HAP-1 (cell line): Measurements from ENCODE around the gene GGCX.
A peak's percentile ranks its signal among the peaks of the same experiment; 100 is the strongest.
"Not testable (repeated sequence)": the region's sequence is repeated elsewhere in the genome, so short reads cannot be mapped to it uniquely, and the experiment has no call there.

Experiments
- DNase-seq, 2 experiments: peaks; one replicate each; pipeline ENCODE4 v3.0.0-alpha.2; 2016 to 2020; ENCODE audit warnings: low spot score in 2 of 2
- H3K27me3 ChIP-seq: fragments of 250-450 bp; sonication (Bioruptor Pico); 2 replicates; pipeline ENCODE4 v1.5.1; 2020; ENCODE audit warnings: low read depth, mild to moderate bottlenecking, moderate library complexity
- H3K36me3 ChIP-seq: fragments of 250-450 bp; sonication (Bioruptor Pico); replicated peaks from 2 replicates; pipeline ENCODE4 v1.5.1; 2020; ENCODE audit warnings: mild to moderate bottlenecking
- H3K4me1 ChIP-seq: fragments of 250-450 bp; sonication (Bioruptor Pico); 2 replicates; pipeline ENCODE4 v1.5.1; 2020; ENCODE audit warnings: mild to moderate bottlenecking
- H3K4me3 ChIP-seq: fragments of 250-450 bp; sonication (Bioruptor Pico); 2 replicates; pipeline ENCODE4 v1.5.1; 2020; ENCODE audit warnings: mild to moderate bottlenecking, moderate library complexity
- H3K9me3 ChIP-seq: fragments of 250-450 bp; sonication (Bioruptor Pico); 2 replicates; pipeline ENCODE4 v1.5.1; 2020; ENCODE audit warnings: mild to moderate bottlenecking, moderate library complexity
- in situ Hi-C: fragments of 300-500 bp; cut with MboI; formaldehyde crosslinking; loops from 3 replicates; pipeline ENCODE4 v1.14.3; 2020; ENCODE audit warnings: low sequenced_read_pairs, inconsistent platforms, mixed read lengths

Gene GGCX

GRCh38 chr2:85577063-85577385 lies 15.7 kb upstream of the GGCX start:
- H3K4me3 ChIP-seq, result no peak overlapping the region
- H3K36me3 ChIP-seq, result no peaks in the 10 kb centered on the region
- peaks cover 8% of the 10 kb centered on the region for H3K4me1 ChIP-seq
- no peaks in the 10 kb centered on the region for H3K27me3 ChIP-seq
- in situ Hi-C loops, result no loop called here
- H3K9me3 ChIP-seq, result no peaks in the 10 kb centered on the region
- no peak for DNase-seq

- Histone ChIP-seq H3K4me3 (no peak overlapping the region), H3K4me1 (peaks cover 9% of the 10 kb centered on the region), H3K36me3 (no peaks in the 10 kb centered on the region), H3K9me3 (no peaks in the 10 kb centered on the region), H3K27me3 (no peaks in the 10 kb centered on the region)
- in situ Hi-C loops, result no loop called here
- no peak for DNase-seq
Observed at GRCh38 chr2:85575739-85576138, 14.4 kb upstream of the GGCX start.

- Histone ChIP-seq H3K36me3 (no peaks in the 10 kb centered on the region), H3K9me3 (no peaks in the 10 kb centered on the region), H3K4me3 (no peak overlapping the region), H3K27me3 (no peaks in the 10 kb centered on the region; the same call in 1 of the 2 replicates), H3K4me1 (no peaks in the 10 kb centered on the region)
- DNase-seq, result no peak
- in situ Hi-C loops, result no loop called here
Observed at GRCh38 chr2:85566265-85566664, 5.0 kb upstream of the GGCX start.

- in situ Hi-C loops, result loop anchor here (5.0 kb wide), 1 partner anchor 38 kb away; the partner anchor contains the start of gene TMEM150A
- no peak overlapping the region for H3K4me3 ChIP-seq
- peaks cover 7% of the 10 kb centered on the region for H3K4me1 ChIP-seq
- no peak for DNase-seq
- no peaks in the 10 kb centered on the region for H3K9me3 ChIP-seq
- H3K36me3 ChIP-seq, result peaks cover under 1% of the 10 kb centered on the region; the same call in 1 of the 2 replicates
- no peaks in the 10 kb centered on the region for H3K27me3 ChIP-seq
Observed at GRCh38 chr2:85564144-85564563, 2.9 kb upstream of the GGCX start.

GRCh38 chr2:85560812-85561279 lies 447 bp downstream of the GGCX start:
- no peak for DNase-seq
- Histone ChIP-seq H3K4me3 (peak overlapping the region; percentile 74), H3K9me3 (no peaks in the 10 kb centered on the region), H3K4me1 (peaks cover 7% of the 10 kb centered on the region), H3K27me3 (no peaks in the 10 kb centered on the region), H3K36me3 (peaks cover 16% of the 10 kb centered on the region)
- in situ Hi-C loops, result loop anchor here (5.0 kb wide), 1 partner anchor 41 kb away; the partner anchor contains the start of gene TMEM150A

GRCh38 chr2:85560403-85560726 lies 928 bp downstream of the GGCX start:
- not testable (repeated sequence) for H3K9me3 ChIP-seq, H3K27me3 ChIP-seq, H3K4me1 ChIP-seq, DNase-seq
- peaks cover 21% of the 10 kb centered on the region for H3K36me3 ChIP-seq
- in situ Hi-C loops, result loop anchor here (5.0 kb wide), 1 partner anchor 42 kb away; the partner anchor contains the start of gene TMEM150A
- H3K4me3 ChIP-seq, result peak overlapping the region; percentile 74

GRCh38 chr2:85558160-85558559 lies 3.1 kb downstream of the GGCX start:
- in situ Hi-C loops, result no loop called here
- DNase-seq, result no peak
- Histone ChIP-seq H3K4me1 (peaks cover 7% of the 10 kb centered on the region), H3K4me3 (no peak overlapping the region), H3K36me3 (peaks cover 36% of the 10 kb centered on the region), H3K27me3 (no peaks in the 10 kb centered on the region), H3K9me3 (no peaks in the 10 kb centered on the region)

- Histone ChIP-seq H3K4me1 (peaks cover 7% of the 10 kb centered on the region), H3K9me3 (no peaks in the 10 kb centered on the region), H3K36me3 (peaks cover 44% of the 10 kb centered on the region), H3K27me3 (no peaks in the 10 kb centered on the region), H3K4me3 (no peak overlapping the region)
- no peak for DNase-seq
- in situ Hi-C loops, result no loop called here
Observed at GRCh38 chr2:85557130-85557529, 4.2 kb downstream of the GGCX start.

GRCh38 chr2:85554980-85555612 lies 6.2 kb downstream of the GGCX start:
- no peak for DNase-seq
- H3K36me3 ChIP-seq, result peaks cover 65% of the 10 kb centered on the region
- peaks cover 2% of the 10 kb centered on the region; the same call in 1 of the 2 replicates for H3K4me1 ChIP-seq
- no peaks in the 10 kb centered on the region for H3K9me3 ChIP-seq
- no peak overlapping the region for H3K4me3 ChIP-seq
- H3K27me3 ChIP-seq, result no peaks in the 10 kb centered on the region
- in situ Hi-C loops, result loop anchor here (5.0 kb wide), 1 partner anchor 138 kb away; the partner anchor contains the start of gene SH2D6

- Histone ChIP-seq H3K9me3 (no peaks in the 10 kb centered on the region), H3K36me3 (peaks cover 66% of the 10 kb centered on the region), H3K4me3 (no peak overlapping the region), H3K27me3 (no peaks in the 10 kb centered on the region), H3K4me1 (no peaks in the 10 kb centered on the region)
- in situ Hi-C loops, result loop anchor here (5.0 kb wide), 1 partner anchor 136 kb away; the partner anchor contains the start of gene SH2D6
- DNase-seq, result no peak
Observed at GRCh38 chr2:85553184-85553583, 8.1 kb downstream of the GGCX start.

- Histone ChIP-seq H3K4me1 (no peaks in the 10 kb centered on the region), H3K27me3 (no peaks in the 10 kb centered on the region), H3K36me3 (peaks cover 65% of the 10 kb centered on the region), H3K9me3 (no peaks in the 10 kb centered on the region), H3K4me3 (no peak overlapping the region)
- DNase-seq, result peak; percentile 71 to 88
- in situ Hi-C loops, result loop anchor here (5.0 kb wide), 1 partner anchor 135 kb away; the partner anchor contains the start of gene SH2D6
Observed at GRCh38 chr2:85551698-85552678, 9.3 kb downstream of the GGCX start.

GRCh38 chr2:85550486-85550885 lies 10.8 kb downstream of the GGCX start:
- H3K4me1 ChIP-seq, result no peaks in the 10 kb centered on the region
- peaks cover 74% of the 10 kb centered on the region for H3K36me3 ChIP-seq
- H3K9me3 ChIP-seq, result no peaks in the 10 kb centered on the region
- no peak for DNase-seq
- no peak overlapping the region for H3K4me3 ChIP-seq
- no peaks in the 10 kb centered on the region for H3K27me3 ChIP-seq
- in situ Hi-C loops, result loop anchor here (5.0 kb wide), 1 partner anchor 133 kb away; the partner anchor contains the start of gene SH2D6

- in situ Hi-C loops, result loop anchor here (5.0 kb wide), 1 partner anchor 133 kb away; the partner anchor contains the start of gene SH2D6
- H3K27me3 ChIP-seq, result no peaks in the 10 kb centered on the region
- H3K4me1 ChIP-seq, result no peaks in the 10 kb centered on the region
- no peak for DNase-seq
- H3K36me3 ChIP-seq, result peaks cover 74% of the 10 kb centered on the region
- H3K9me3 ChIP-seq, result no peaks in the 10 kb centered on the region
- no peak overlapping the region for H3K4me3 ChIP-seq
Observed at GRCh38 chr2:85549826-85550225, 11.5 kb downstream of the GGCX start.

GRCh38 chr2:85549095-85549494 lies 12.2 kb downstream of the GGCX start:
- DNase-seq, result no peak
- peaks cover 74% of the 10 kb centered on the region for H3K36me3 ChIP-seq
- in situ Hi-C loops, result no loop called here
- H3K4me3 ChIP-seq, result no peak overlapping the region
- H3K9me3 ChIP-seq, result no peaks in the 10 kb centered on the region
- no peaks in the 10 kb centered on the region for H3K27me3 ChIP-seq
- no peaks in the 10 kb centered on the region for H3K4me1 ChIP-seq
